Naive thymus-derived CD4-positive, alpha-beta T cell (primary cell): ENCODE measurements around the gene B3GNT8. TPM values are rescaled to one million over a fixed set of nuclear protein-coding genes. Genes with fewer than 3 reads are reported as not detected.
"Not testable (repeated sequence)": the region's sequence is repeated elsewhere in the genome, so short reads cannot be mapped to it uniquely, and the experiment has no call there.

Experiments used
- ATAC-seq: fragments of 150-1000 bp; cut with Tn5 transposase; 2 replicates; pipeline ENCODE4 v1.10.0; 2021; ENCODE audit warnings: mild to moderate bottlenecking, moderate library complexity
- CTCF ChIA-PET: fragments of 350-600 bp; sonication (Branson Sonifier 250); formaldehyde crosslinking; loops from one replicate; lab custom pipeline; 2021; ENCODE audit warnings: antibody characterized with exemption; lab: Charles Lee
- POLR2A ChIA-PET: fragments of 350-600 bp; sonication (Branson Sonifier 250); formaldehyde crosslinking; loops from one replicate; lab custom pipeline; 2021; ENCODE audit warnings: antibody characterized with exemption, inconsistent platforms; lab: Charles Lee
- DNase-seq, 9 donors: peaks; one replicate each; pipeline versions ENCODE4 v3.0.0 to v3.0.0-alpha.2; 2020 to 2022; ENCODE audit warnings: mixed read lengths in 1 of 9
- H3K27ac ChIP-seq: one replicate; pipeline ENCODE4 v1.7.0; 2013; ENCODE audit warnings: mild to moderate bottlenecking, low read depth, low read length, moderate library complexity
- H3K27me3 ChIP-seq, 2 donors: one replicate each; pipeline ENCODE4 v1.7.0; 2013; ENCODE audit warnings: low read length in 2 of 2, mild to moderate bottlenecking in 2 of 2, moderate library complexity in 2 of 2; ENCODE audit not compliant: control insufficient read depth in 2 of 2, insufficient read depth in 2 of 2
- H3K36me3 ChIP-seq, 3 experiments: 1 replicate in 2 of 3; 2 replicates in 1 of 3; pipeline ENCODE4 v1.7.0; 2013; ENCODE audit warnings: low read length in 3 of 3, mild to moderate bottlenecking in 3 of 3, moderate library complexity in 1 of 3; ENCODE audit not compliant: insufficient read depth in 3 of 3, control insufficient read depth in 2 of 3
- H3K4me1 ChIP-seq, 2 donors: one replicate each; pipeline ENCODE4 v1.7.0; 2013; ENCODE audit warnings: low read length in 2 of 2, mild to moderate bottlenecking in 2 of 2, moderate library complexity in 1 of 2; ENCODE audit not compliant: control insufficient read depth in 2 of 2, insufficient read depth in 2 of 2
- H3K4me3 ChIP-seq: 2 replicates; pipeline ENCODE4 v1.7.0; 2013; ENCODE audit warnings: mild to moderate bottlenecking, low read length
- H3K9me3 ChIP-seq, 3 experiments: 1 replicate in 2 of 3; 2 replicates in 1 of 3; pipeline ENCODE4 v1.7.0; 2013; ENCODE audit warnings: low read length in 3 of 3; ENCODE audit not compliant: control insufficient read depth in 2 of 3
- H3K27ac Mint-ChIP-seq, 9 donors: one replicate each; pipeline ENCODE4 v1.8.0; 2020 to 2022; ENCODE audit warnings: mixed read lengths in 9 of 9, mild to moderate bottlenecking in 8 of 9, moderate library complexity in 5 of 9, inconsistent platforms in 2 of 9
- H3K27me3 Mint-ChIP-seq, 5 donors: one replicate each; pipeline ENCODE4 v1.8.0; 2021 to 2022; ENCODE audit warnings: mixed read lengths in 5 of 5, mild to moderate bottlenecking in 1 of 5
- H3K36me3 Mint-ChIP-seq, 5 donors: one replicate each; pipeline ENCODE4 v1.8.0; 2020 to 2022; ENCODE audit warnings: mixed read lengths in 5 of 5, mild to moderate bottlenecking in 3 of 5, inconsistent platforms in 1 of 5
- H3K4me1 Mint-ChIP-seq, 7 donors: one replicate each; pipeline ENCODE4 v1.8.0; 2020 to 2022; ENCODE audit warnings: mixed read lengths in 7 of 7, mild to moderate bottlenecking in 3 of 7, inconsistent platforms in 1 of 7
- H3K4me3 Mint-ChIP-seq, 10 donors: one replicate each; pipeline ENCODE4 v1.8.0; 2020 to 2022; ENCODE audit warnings: mild to moderate bottlenecking in 10 of 10, mixed read lengths in 10 of 10, moderate library complexity in 6 of 10, inconsistent platforms in 2 of 10
- H3K9me3 Mint-ChIP-seq, 11 donors: one replicate each; pipeline ENCODE4 v1.8.0; 2020 to 2022; ENCODE audit warnings: mixed read lengths in 11 of 11, mild to moderate bottlenecking in 4 of 11, inconsistent platforms in 1 of 11, moderate library complexity in 1 of 11
- intact Hi-C, 2 donors: fragments of 100-400 bp; cut with micrococcal nuclease; formaldehyde crosslinking; loops; one replicate each; pipeline ENCODE4 v1.15.1; 2023
- polyA plus RNA-seq, 2 donors: library from polyadenylated mRNA; unstranded; fragments of 300-500 nt; fragmentation: Illumina TruSeq; gene quantifications; one replicate each; pipeline ENCODE4 v1.2.3, GENCODE V29; 2021
- total RNA-seq, 6 experiments: library from RNA in 5 of 6; stranded (reverse) in 5 of 6; gene quantifications; 1 replicate in 5 of 6; 2 replicates in 1 of 6; pipeline ENCODE4 v1.2.3 and lab custom pipeline; 2021 to 2026

The B3GNT8 gene
- total RNA-seq, result 1 to 10 TPM in 3 of 5 experiments, under 1 TPM in 2; 0.32 to 5.3 (median 1.1) TPM
- polyA plus RNA-seq, result under 1 TPM; 0.19 to 0.37 TPM
- not detected for total RNA-seq (lab: John Stamatoyannopoulos, UW)

GRCh38 chr19:41426952-41427646, at the start of gene B3GNT8:
B3GNT8 (minus strand) TSS chr19:41427374; CDS start chr19:41426778, 596 bp downstream.
- H3K27me3 Mint-ChIP-seq, result no peaks in the 10 kb centered on the region
- peaks cover 7 to 34% (median 28%) of the 10 kb centered on the region in 7 donors for H3K4me1 Mint-ChIP-seq
- no peaks in the 10 kb centered on the region for H3K27me3 ChIP-seq
- DNase-seq (peak in 3 of 9 donors; percentile 15 to 48 (median 40)), ATAC-seq (peak; percentile 55)
- H3K4me3 Mint-ChIP-seq, result peak within 1 kb of the TSS; percentile 80 to 98 (median 89)
- peak within 1 kb of the TSS; percentile 70 for H3K27ac ChIP-seq
- peak within 1 kb of the TSS; percentile 86 to 96 (median 92) for H3K27ac Mint-ChIP-seq
- intact Hi-C loops, result loop anchor here in 1 of 2 donors (1.0 kb wide), 1 partner anchor 12 kb away; the partner anchor contains the start of gene DMAC2
- peak within 1 kb of the TSS; percentile 26 for H3K4me3 ChIP-seq
- H3K36me3 ChIP-seq, result peaks cover 0 to 55% (median 13%) of the 10 kb centered on the region in 3 experiments
- peaks cover 6 to 9% of the 10 kb centered on the region in 2 donors for H3K4me1 ChIP-seq
- POLR2A ChIA-PET, result interaction anchor here (0.6 to 3.4 kb wide), 3 partner anchors 11 to 104 kb away, joined by 3 to 14 read pairs (median 3); partner anchors contain the start of gene DMAC2
- H3K9me3 ChIP-seq, result no peaks in the 10 kb centered on the region
- no peaks in the 10 kb centered on the region for H3K9me3 Mint-ChIP-seq
- peaks cover 0 to 12% (median under 1%) of the 10 kb centered on the region in 5 donors for H3K36me3 Mint-ChIP-seq
- CTCF ChIA-PET, result interaction anchor here (0.6 kb wide), 1 partner anchor 50 kb away, joined by 3 read pairs; no protein-coding TSS in a partner anchor

GRCh38 chr19:41476583-41476982, 49.4 kb upstream of the B3GNT8 start:
- no peaks in the 10 kb centered on the region for H3K27me3 ChIP-seq
- H3K9me3 Mint-ChIP-seq, result peaks cover 0 to 13% (median 4%) of the 10 kb centered on the region in 11 donors
- CTCF ChIA-PET, result no interaction called here
- no peak overlapping the region for H3K27ac ChIP-seq
- intact Hi-C loops, result no loop called here
- peaks cover 35 to 49% (median 43%) of the 10 kb centered on the region in 5 donors for H3K27me3 Mint-ChIP-seq
- DNase-seq, result no peak
- no peak for ATAC-seq
- H3K9me3 ChIP-seq, result no peaks in the 10 kb centered on the region
- H3K4me3 ChIP-seq, result no peak overlapping the region
- POLR2A ChIA-PET, result interaction anchor here (0.7 kb wide), 1 partner anchor 20 kb away, joined by 3 read pairs; no protein-coding TSS in a partner anchor
- H3K27ac Mint-ChIP-seq, result no peak overlapping the region
- no peak overlapping the region for H3K4me3 Mint-ChIP-seq
- no peaks in the 10 kb centered on the region for H3K36me3 ChIP-seq
- H3K4me1 Mint-ChIP-seq, result peaks cover 0 to 5% (median 0%) of the 10 kb centered on the region in 7 donors
- peaks cover 0 to 10% (median 0%) of the 10 kb centered on the region in 5 donors for H3K36me3 Mint-ChIP-seq
- no peaks in the 10 kb centered on the region for H3K4me1 ChIP-seq

- H3K4me1 Mint-ChIP-seq, result peaks cover 0 to 17% (median under 1%) of the 10 kb centered on the region in 7 donors
- CTCF ChIA-PET, result interaction anchor here (1.0 kb wide), 1 partner anchor 79 kb away, joined by 3 read pairs; no protein-coding TSS in a partner anchor
- ATAC-seq, result peak; percentile 37
These were observed 36.4 kb upstream of the B3GNT8 start for GRCh38 chr19:41463257-41464256.

DNA sequence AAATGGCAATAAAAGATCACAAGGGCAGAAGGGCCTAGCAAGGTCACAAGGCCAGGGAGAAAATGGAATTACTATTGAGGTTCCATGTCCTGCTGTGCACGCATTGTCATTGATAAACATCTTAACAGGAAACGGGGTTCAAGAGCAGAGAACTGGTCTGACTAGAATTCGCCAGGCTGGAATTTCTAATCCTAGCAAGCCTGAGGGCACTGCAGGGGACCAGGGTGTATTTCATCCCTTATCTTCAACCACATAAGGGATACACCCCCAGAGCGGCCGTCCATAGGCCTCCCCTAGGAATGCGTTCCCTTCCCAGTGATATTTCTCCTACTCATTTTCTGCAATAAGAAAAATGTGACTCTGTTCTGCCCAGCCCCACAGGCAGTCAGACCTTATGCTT, 35.3 kb upstream of the B3GNT8 start:
- Mint-ChIP-seq H3K36me3 (no peaks in the 10 kb centered on the region), H3K27ac (no peak overlapping the region), H3K27me3 (peaks cover 7 to 62% (median 40%) of the 10 kb centered on the region in 5 donors), H3K4me3 (no peak overlapping the region), H3K4me1 (peaks cover 4 to 25% (median 7%) of the 10 kb centered on the region in 7 donors), H3K9me3 (no peaks in the 10 kb centered on the region)
- H3K36me3 ChIP-seq, result no peaks in the 10 kb centered on the region
- no peak overlapping the region for H3K27ac ChIP-seq
- no peak overlapping the region for H3K4me3 ChIP-seq
- ChIA-PET CTCF (interaction anchor here (0.7 kb wide), 1 partner anchor 76 kb away, joined by 3 read pairs; no protein-coding TSS in a partner anchor), POLR2A (no interaction called here)
- peaks cover 0 to 8% of the 10 kb centered on the region in 2 donors for H3K4me1 ChIP-seq
- intact Hi-C loops, result no loop called here
- no peaks in the 10 kb centered on the region for H3K27me3 ChIP-seq
- H3K9me3 ChIP-seq, result no peaks in the 10 kb centered on the region
- ATAC-seq, result no peak
- no peak for DNase-seq

More at GRCh38 chr19:41463257-41464256, 36.4 kb upstream of the B3GNT8 start:
- H3K27ac ChIP-seq, DNase-seq, intact Hi-C loops, H3K36me3 ChIP-seq, H3K27me3 ChIP-seq, H3K9me3 Mint-ChIP-seq, H3K36me3 Mint-ChIP-seq, POLR2A ChIA-PET, H3K9me3 ChIP-seq, H3K4me1 ChIP-seq, H3K4me3 ChIP-seq: not testable (repeated sequence)
- peak overlapping the region in 2 of 9 donors; percentile 82 to 83 for H3K27ac Mint-ChIP-seq
- peaks cover 17 to 73% (median 48%) of the 10 kb centered on the region in 5 donors for H3K27me3 Mint-ChIP-seq
- H3K4me3 Mint-ChIP-seq, result peak overlapping the region in 4 of 10 donors; percentile 4 to 58 (median 18)

- H3K4me1 ChIP-seq, result peaks cover 0 to 17% of the 10 kb centered on the region in 2 donors
- DNase-seq (peak in 5 of 9 donors; percentile 34 to 65 (median 47)), ATAC-seq (peak; percentile 92)
- H3K36me3 ChIP-seq, result no peaks in the 10 kb centered on the region
- intact Hi-C loops, result no loop called here
- Mint-ChIP-seq H3K9me3 (no peaks in the 10 kb centered on the region), H3K27ac (peak overlapping the region; percentile 39 to 95 (median 76)), H3K4me3 (peak overlapping the region in 8 of 10 donors; percentile 27 to 63 (median 52)), H3K27me3 (peaks cover 0 to 25% (median 9%) of the 10 kb centered on the region in 5 donors), H3K36me3 (no peaks in the 10 kb centered on the region), H3K4me1 (peaks cover 7 to 45% (median 21%) of the 10 kb centered on the region in 7 donors)
- H3K27ac ChIP-seq, result peak overlapping the region; percentile 6
- ChIA-PET POLR2A (interaction anchor here (0.6 to 1.1 kb wide), 2 partner anchors 74 to 441 kb away, joined by 3 read pairs; no protein-coding TSS in a partner anchor), CTCF (interaction anchor here (0.9 to 3.1 kb wide), 4 partner anchors 8 to 111 kb away, joined by 3 to 11 read pairs (median 4); no protein-coding TSS in a partner anchor)
- H3K9me3 ChIP-seq, result no peaks in the 10 kb centered on the region
- no peak overlapping the region for H3K4me3 ChIP-seq
- no peaks in the 10 kb centered on the region for H3K27me3 ChIP-seq
These were observed 30.1 kb upstream of the B3GNT8 start for GRCh38 chr19:41457241-41457640.
